Mucosa of descending colon (tissue), 3 donors: ENCODE measurements around the gene VEPH1. TPM values are rescaled to one million over a fixed set of nuclear protein-coding genes. Genes with fewer than 3 reads are reported as not detected.

ENCODE experiments used
- ATAC-seq: fragments of 200-7000 bp; cut with Tn5 transposase; one replicate; pipeline ENCODE4 v1.9.1; 2020; ENCODE audit warnings: mild to moderate bottlenecking, moderate library complexity
- DNase-seq, 3 donors: peaks; one replicate each; pipeline ENCODE4 v3.0.0-alpha.2; 2020
- H3K36me3 ChIP-seq: fragments of 200-600 bp; one replicate; pipeline ENCODE4 v1.8.0; 2021; ENCODE audit warnings: low read depth, mild to moderate bottlenecking
- H3K4me1 ChIP-seq: fragments of 200-600 bp; one replicate; pipeline ENCODE4 v1.8.0; 2021; ENCODE audit warnings: low read depth, mild to moderate bottlenecking
- H3K4me3 ChIP-seq: fragments of 200-600 bp; one replicate; pipeline ENCODE4 v1.8.0; 2021; ENCODE audit warnings: mild to moderate bottlenecking
- H3K9me3 ChIP-seq: fragments of 200-600 bp; one replicate; pipeline ENCODE4 v1.8.0; 2021; ENCODE audit warnings: mild to moderate bottlenecking
- intact Hi-C, 2 donors: fragments of 100-400 bp; cut with DNase I in 1 of 2; cut with micrococcal nuclease in 1 of 2; formaldehyde crosslinking; loops; one replicate each; pipeline versions ENCODE4 v1.11.0 to v1.11.1; 2022; cut with DNase I, micrococcal nuclease
- total RNA-seq, 3 donors: library from RNA; stranded (reverse); fragmentation: NEBNext Ultra II Directional in 2 of 3; extraction: Animal tissue kit (Norgen Biotek cat#: 25700) in 2 of 3; gene quantifications; one replicate each; pipeline versions ENCODE4 v1.2.1 to v1.2.4, GENCODE V29; 2021 to 2023
- TF ChIP-seq, protein P1 (sequence below): fragments of 200-600 bp; IDR thresholded peaks from one replicate; pipeline ENCODE4 v1.8.0; 2022; ENCODE audit warnings: antibody characterized with exemption, mild to moderate bottlenecking
- donor health status: DM: no; HTN: no; CAD: no; lungs with moderate emphysema.
- donor health status: DM: no; HTN: no; CAD: no.
- donor health status: DM: no; HTN: yes; CAD: no.

VEPH1 gene
- total RNA-seq, 3 donors from 2014 or later = 1.5 to 6.3 (median 4.8) TPM

- Histone ChIP-seq H3K4me3 (no peak overlapping the region), H3K4me1 (no peaks in the 10 kb centered on the region), H3K9me3 (no peaks in the 10 kb centered on the region), H3K36me3 (no peaks in the 10 kb centered on the region)
- no peak for ATAC-seq
- TF ChIP-seq, protein P1, sequence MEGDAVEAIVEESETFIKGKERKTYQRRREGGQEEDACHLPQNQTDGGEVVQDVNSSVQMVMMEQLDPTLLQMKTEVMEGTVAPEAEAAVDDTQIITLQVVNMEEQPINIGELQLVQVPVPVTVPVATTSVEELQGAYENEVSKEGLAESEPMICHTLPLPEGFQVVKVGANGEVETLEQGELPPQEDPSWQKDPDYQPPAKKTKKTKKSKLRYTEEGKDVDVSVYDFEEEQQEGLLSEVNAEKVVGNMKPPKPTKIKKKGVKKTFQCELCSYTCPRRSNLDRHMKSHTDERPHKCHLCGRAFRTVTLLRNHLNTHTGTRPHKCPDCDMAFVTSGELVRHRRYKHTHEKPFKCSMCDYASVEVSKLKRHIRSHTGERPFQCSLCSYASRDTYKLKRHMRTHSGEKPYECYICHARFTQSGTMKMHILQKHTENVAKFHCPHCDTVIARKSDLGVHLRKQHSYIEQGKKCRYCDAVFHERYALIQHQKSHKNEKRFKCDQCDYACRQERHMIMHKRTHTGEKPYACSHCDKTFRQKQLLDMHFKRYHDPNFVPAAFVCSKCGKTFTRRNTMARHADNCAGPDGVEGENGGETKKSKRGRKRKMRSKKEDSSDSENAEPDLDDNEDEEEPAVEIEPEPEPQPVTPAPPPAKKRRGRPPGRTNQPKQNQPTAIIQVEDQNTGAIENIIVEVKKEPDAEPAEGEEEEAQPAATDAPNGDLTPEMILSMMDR = no peak
- intact Hi-C loops = no loop called here
- DNase-seq = no peak
Observed at GRCh38 chr3:157241599-157241998, 261.6 kb downstream of the VEPH1 start.

DNA sequence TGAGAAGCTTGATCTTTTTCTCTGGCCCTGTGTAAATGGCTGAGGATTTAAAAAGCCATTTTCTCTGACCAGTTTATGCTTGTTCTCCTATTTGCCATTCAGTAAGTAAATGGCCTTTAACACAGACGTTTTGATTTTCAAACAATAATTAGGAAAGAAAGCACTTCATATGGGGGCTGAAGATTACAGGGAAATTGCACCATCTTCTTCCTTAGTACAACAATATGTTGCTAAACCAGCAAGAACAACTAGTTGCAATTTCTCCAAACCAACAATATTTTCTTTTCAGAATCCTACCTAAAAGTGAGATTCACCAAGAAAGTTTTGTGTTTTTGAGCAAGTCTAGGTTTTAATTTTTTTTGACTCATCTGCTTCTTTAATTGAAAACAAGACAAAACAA, 262.8 kb downstream of the VEPH1 start:
- H3K4me1 ChIP-seq = no peaks in the 10 kb centered on the region
- H3K9me3 ChIP-seq = no peaks in the 10 kb centered on the region
- H3K4me3 ChIP-seq = no peak overlapping the region
- no peaks in the 10 kb centered on the region for H3K36me3 ChIP-seq
- DNase-seq (no peak), ATAC-seq (no peak)
- intact Hi-C loops = no loop called here
- TF ChIP-seq, protein P1 = no peak

DNA sequence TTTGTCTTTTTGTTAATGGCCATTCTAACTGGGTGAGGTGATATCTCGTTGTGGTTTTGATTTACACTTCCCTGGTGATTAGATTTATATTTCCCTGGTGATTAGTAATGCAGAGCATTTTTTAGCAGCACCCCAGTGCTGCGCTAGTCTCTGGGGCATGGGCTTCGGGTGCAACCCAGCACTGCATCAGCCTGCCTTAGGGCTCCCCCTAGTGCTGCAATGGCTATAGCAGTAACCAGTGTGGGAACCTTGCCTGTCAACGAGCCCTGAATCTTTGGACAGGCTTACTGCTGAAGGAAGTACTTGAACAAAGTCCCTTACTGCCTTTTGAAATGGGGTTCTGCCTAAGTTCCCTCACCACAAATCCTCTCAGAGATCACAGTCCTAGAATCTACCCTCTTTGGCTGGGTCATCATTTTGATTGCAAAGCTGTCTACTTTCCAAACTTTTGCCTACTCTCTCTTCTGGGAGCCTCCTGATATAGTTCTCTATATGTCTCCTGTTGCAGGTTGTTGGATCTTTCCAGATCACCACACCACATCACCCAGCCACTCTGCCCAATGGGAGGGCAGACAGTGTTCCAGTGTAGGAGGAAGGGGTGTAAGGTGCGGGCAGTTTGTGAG, 264.0 kb downstream of the VEPH1 start:
- Histone ChIP-seq H3K4me1 (no peaks in the 10 kb centered on the region), H3K4me3 (no peak overlapping the region), H3K9me3 (no peaks in the 10 kb centered on the region), H3K36me3 (no peaks in the 10 kb centered on the region)
- intact Hi-C loops = no loop called here
- ATAC-seq (peak; percentile 96), DNase-seq (peak; percentile 55 to 88 (median 72))
- TF ChIP-seq, protein P1 = peak; percentile 69

DNA sequence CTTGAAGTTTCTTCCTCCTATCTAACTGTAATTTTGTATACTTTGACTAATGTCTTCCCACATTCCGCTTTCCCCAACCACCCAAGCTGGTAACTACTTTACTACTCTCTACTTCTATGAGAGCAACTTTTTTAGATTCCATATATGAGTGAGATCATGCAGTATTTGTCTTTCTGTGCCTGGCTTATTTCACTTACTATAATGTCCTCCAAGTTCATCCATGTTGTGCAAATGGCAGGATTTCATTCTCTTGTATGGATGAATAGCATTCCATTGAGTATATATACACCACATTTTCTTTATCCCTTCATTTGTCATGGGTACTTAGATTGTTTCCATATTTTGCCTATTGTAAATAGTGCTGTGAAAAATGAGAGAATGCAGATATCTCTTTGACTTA, 264.8 kb downstream of the VEPH1 start:
- ATAC-seq (no peak), DNase-seq (no peak)
- intact Hi-C loops = no loop called here
- H3K4me1 ChIP-seq = no peaks in the 10 kb centered on the region
- H3K36me3 ChIP-seq = no peaks in the 10 kb centered on the region
- no peak overlapping the region for H3K4me3 ChIP-seq
- TF ChIP-seq, protein P1 = no peak
- no peaks in the 10 kb centered on the region for H3K9me3 ChIP-seq

GRCh38 chr3:157237886-157238285, 265.3 kb downstream of the VEPH1 start:
- H3K4me3 ChIP-seq = no peak overlapping the region
- H3K36me3 ChIP-seq = no peaks in the 10 kb centered on the region
- intact Hi-C loops = no loop called here
- TF ChIP-seq, protein P1 = no peak
- H3K9me3 ChIP-seq = no peaks in the 10 kb centered on the region
- no peaks in the 10 kb centered on the region for H3K4me1 ChIP-seq
- no peak for DNase-seq
- no peak for ATAC-seq

- intact Hi-C loops = no loop called here
Observed at GRCh38 chr3:157235291-157235690, 267.9 kb downstream of the VEPH1 start.

More at GRCh38 chr3:157235291-157235690, 267.9 kb downstream of the VEPH1 start:
- DNase-seq (no peak), ATAC-seq (no peak)
- H3K4me3 ChIP-seq = no peak overlapping the region
- H3K36me3 ChIP-seq = no peaks in the 10 kb centered on the region
- TF ChIP-seq, protein P1 = no peak
- H3K4me1 ChIP-seq = no peaks in the 10 kb centered on the region
- no peaks in the 10 kb centered on the region for H3K9me3 ChIP-seq
